ENCODE measurements around the gene HDAC9.

Gene HDAC9

DNA sequence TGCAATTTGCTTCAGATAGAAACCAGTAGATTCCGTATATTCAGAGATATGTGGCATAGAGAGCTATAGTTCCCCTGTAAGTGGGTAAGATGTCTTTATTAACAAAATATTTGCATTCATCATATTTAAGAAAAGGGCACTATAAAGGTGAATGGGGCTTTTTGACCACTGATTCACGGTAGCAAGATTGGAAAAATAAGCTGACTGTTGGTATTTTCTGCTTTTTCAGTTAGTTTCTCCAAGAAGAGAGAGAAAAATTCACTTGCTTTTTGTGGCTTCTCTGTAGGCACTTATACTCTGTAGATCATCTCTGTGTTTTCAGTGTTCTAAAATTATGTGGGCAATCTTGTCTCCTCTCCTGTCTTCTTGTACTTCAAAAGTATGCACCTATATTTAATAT is 376.8 kb downstream of the HDAC9 start:
- in situ Hi-C loops (cut with MboI; ENCODE audit: low sequenced_read_pairs), result no loop called here

GRCh38 chr7:18873734-18874336 is 378.3 kb downstream of the HDAC9 start:
- in situ Hi-C loops (cut with MboI; ENCODE audit: low sequenced_read_pairs), result no loop called here

DNA sequence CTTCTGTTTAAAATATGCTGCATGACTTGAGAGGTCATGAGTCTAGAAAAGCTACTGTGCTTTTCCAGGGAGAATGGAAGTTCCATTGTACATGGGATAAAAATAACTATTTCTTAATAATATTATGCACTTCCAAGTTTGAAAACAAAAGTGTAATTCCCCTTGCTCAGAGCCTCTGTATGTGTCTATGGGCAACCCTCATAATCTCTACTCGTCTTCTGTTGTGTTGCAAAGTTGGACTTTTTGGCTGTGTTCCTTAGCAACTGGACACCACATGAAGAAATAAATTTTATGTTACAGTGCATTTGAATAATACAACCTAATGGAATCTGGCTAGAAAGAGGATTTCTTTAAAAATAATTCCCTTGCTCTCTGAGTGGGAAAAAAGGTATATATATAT is 379.3 kb downstream of the HDAC9 start:
- in situ Hi-C loops (cut with MboI; ENCODE audit: low sequenced_read_pairs), result no loop called here

DNA sequence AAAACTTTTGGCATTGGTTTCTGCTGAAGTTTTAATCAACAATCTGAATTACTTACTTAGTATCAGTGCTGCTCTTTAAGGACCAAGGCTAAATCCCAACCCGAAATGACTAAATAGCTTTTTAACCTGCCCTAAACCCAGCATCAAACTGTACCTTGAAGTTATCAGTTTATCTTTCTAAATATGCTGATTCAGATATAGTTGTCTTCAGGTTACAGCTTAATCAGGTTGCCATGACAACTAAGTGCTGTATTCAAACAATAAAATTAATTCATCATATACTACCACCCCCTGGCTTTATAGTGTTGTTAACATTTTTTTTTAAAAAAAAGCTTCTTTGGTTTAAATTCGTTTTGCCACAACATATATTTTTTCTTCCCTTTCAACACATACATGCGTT is 382.3 kb downstream of the HDAC9 start:
- in situ Hi-C loops (cut with MboI; ENCODE audit: low sequenced_read_pairs), result no loop called here

DNA sequence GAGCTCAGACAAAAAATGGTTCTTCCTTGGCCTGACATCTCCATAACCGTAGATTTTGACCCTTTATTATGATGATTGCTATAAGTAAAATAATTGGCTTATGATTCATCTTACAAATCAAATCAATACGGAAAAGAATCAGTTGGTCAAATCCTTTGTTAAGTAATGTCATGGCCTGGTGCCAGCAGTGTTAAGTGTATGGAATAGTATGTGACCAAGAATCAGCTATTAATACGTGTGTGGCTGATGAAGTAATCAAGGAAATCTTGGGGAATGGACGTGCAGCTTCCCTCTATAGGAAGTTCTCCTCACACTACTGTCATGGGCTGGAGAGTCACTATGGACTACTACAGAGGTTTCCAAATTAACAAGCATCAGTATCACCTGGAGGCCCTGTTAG is 391.3 kb downstream of the HDAC9 start:
- in situ Hi-C loops (cut with MboI; ENCODE audit: low sequenced_read_pairs), result no loop called here

GRCh38 chr7:18889436-18889835 is 393.9 kb downstream of the HDAC9 start:
- in situ Hi-C loops (cut with MboI; ENCODE audit: low sequenced_read_pairs), result no loop called here

GRCh38 chr7:18890134-18890533 is 394.6 kb downstream of the HDAC9 start:
- in situ Hi-C loops (cut with MboI; ENCODE audit: low sequenced_read_pairs), result no loop called here

DNA sequence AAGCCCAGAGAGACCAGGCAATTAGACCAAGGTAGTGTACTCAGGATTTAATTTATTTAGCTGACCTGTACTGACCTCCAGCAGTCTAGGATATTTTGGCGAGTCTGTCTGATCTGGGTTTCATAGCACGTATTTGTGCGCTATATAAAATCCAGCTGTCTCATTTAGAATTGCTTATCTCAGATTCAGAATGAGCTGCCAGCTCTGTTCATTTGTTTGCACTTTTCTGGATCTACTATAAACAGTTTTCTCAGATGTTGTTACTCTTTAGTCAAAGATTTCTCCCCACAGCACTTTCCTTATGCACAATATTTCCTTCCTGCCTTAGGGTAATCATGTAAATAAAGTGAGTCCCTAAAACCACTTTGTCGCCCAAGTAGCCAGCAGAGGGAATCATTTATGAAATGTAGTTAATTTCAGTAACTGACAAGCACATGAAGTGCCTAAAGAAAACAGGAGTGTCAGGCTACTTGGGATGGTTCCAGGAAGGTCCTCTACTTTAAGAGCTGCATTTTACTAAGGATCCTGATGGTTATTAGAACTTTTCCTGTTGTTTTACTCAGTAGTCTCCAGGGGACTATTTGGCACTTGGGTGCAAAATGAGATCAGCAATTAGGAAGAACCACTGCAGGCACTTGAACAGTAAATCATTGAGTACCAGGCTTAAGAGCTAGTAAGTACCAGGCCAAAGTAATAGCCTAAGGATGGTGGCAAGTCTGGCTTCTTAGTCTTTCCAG is 395.5 kb downstream of the HDAC9 start:
- in situ Hi-C loops (cut with MboI; ENCODE audit: low sequenced_read_pairs), result no loop called here

DNA sequence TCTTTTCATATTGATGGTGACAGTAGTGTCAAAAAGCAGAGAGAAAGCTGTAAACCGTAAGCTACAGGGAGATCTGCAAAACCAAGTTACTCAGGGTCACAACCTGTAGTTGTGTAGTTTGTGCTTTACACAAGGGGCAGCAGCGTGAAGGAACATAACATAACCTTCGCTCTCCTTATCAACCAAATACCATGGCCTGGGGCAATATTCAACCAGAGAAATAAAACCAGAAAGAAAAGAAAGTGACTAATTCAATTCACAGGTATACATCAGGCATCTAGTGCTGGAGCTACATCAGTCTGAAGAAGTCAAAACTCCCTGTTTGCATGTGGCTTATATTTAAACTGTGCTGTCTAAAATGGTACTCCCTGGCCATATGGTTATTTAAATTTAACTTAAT is 397.6 kb downstream of the HDAC9 start:
- in situ Hi-C loops (cut with MboI; ENCODE audit: low sequenced_read_pairs), result no loop called here

GRCh38 chr7:18894155-18894554 is 398.6 kb downstream of the HDAC9 start:
- in situ Hi-C loops (cut with MboI; ENCODE audit: low sequenced_read_pairs), result no loop called here

- in situ Hi-C loops (cut with MboI; ENCODE audit: low sequenced_read_pairs), result no loop called here
These were observed 399.9 kb downstream of the HDAC9 start for GRCh38 chr7:18895456-18895855.

DNA sequence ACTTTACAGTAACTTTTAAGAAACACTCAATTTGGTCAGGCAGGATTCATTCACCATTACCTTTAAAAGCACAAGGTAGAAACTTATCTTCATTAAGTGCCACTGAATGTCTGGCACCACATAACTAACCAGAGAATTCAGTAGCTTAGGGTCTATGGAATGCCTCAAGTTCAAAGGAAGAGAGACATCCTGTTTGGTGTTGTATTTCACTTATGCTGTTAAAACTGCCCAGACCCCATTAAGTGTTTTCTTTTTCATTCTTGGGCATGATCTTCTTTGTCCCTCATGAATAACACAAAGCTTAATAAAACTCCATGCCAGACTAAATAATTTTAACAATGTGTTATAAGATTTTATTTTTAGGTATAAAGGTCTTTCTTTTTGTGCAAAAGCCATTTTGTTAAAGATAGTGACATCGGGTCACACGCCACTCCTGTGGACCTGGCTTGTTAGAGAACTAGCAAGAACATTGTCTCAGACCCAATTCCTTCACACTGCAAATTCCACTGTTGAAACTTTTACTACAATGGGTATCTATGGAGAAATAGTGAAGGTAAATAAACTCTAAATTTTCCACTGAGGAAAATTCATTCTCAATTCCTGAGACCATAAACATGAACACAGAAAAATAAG is 400.9 kb downstream of the HDAC9 start:
- in situ Hi-C loops (cut with MboI; ENCODE audit: low sequenced_read_pairs), result no loop called here

DNA sequence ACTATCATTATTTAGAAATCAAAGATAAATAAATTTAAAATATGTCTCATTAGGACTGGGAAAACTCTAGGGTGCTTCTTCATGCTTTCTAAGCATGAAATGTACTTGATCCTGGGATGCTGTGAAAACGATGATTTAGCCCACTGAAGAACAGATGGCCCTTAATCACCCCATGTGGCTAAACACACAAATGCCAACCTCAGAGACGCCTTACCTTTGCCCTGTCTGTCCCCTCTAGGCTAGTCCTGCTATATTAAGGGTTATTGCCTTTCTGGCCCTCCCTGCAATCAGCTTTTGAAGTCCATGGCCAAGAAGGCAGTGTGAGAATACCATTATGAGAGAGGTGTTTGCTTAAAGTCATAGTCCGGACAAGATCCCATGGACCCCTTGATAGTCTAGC is 404.7 kb downstream of the HDAC9 start:
- in situ Hi-C loops (cut with MboI; ENCODE audit: low sequenced_read_pairs), result no loop called here

DNA sequence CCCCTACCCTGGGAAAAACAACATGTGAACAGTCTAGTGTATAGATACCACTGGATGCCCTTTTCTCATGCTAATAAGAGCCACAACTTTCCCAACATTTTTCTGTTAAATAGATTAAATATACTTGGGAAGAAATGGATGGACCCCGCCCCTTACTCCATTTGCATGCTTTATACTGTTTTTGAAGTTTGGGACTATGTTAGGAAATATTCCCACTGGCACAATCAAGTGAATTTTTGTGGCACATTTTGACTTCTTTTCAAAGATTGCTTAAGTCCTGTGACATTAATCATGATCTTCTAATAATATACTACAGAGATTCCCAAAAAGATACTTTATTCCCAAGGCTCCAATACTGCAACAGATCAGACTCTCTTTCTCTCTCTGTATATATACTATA is 405.3 kb downstream of the HDAC9 start:
- in situ Hi-C loops (cut with MboI; ENCODE audit: low sequenced_read_pairs), result no loop called here

DNA sequence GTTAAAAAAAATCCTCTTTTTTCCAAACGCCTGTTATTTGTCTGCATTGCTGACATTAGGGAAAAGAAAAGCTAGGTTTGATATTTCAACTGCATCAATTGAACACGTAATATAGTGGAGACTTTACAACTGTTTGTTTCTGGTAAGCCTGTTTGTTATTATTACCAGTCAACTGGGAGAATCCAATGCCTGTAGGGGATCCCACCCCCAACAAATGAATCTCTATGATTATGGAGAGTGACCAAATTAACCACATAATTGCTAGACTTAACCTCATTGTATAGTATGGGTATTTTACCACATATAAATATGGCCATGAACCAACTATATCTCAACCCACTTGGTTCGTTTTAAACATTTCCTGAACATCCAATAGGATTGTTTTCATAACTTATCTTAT is 405.8 kb downstream of the HDAC9 start:
- in situ Hi-C loops (cut with MboI; ENCODE audit: low sequenced_read_pairs), result no loop called here

- in situ Hi-C loops (cut with MboI; ENCODE audit: low sequenced_read_pairs), result no loop called here
These were observed 406.5 kb downstream of the HDAC9 start for GRCh38 chr7:18901982-18902421.

- in situ Hi-C loops (cut with MboI; ENCODE audit: low sequenced_read_pairs), result no loop called here
These were observed 407.3 kb downstream of the HDAC9 start for GRCh38 chr7:18902892-18903291.

- in situ Hi-C loops (cut with MboI; ENCODE audit: low sequenced_read_pairs), result no loop called here
These were observed 408.1 kb downstream of the HDAC9 start for GRCh38 chr7:18903695-18904094.

DNA sequence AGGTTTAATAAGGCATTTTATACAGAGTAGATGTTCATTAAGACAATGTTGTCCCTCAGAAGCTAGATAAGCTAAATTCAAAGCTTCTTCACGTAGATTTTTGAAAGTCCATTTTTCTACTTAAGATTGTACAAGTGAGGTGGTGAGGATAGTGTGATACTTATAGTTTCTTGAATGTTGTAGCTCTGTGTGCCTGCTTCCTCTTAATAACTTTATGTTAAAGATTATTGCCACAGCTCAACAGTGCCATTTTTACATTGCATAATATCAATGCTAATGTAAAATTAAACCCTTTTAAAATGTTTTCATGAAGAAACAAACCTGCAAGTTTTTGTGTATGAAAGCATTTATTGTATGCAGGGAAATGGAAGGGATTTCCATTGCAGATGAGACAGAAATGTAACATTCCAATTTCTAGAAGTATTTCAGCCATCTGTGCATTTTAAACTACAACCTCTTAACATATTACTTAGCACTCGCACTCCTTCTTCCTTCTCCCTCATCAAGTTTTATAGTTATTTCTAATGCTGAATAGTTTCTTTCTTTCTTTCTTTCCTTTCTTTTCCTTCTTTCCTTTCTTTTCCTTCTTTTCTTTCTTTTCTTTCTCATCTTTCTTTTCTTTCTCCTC is 409.9 kb downstream of the HDAC9 start:
- in situ Hi-C loops (cut with MboI; ENCODE audit: low sequenced_read_pairs), result no loop called here

- in situ Hi-C loops (cut with MboI; ENCODE audit: low sequenced_read_pairs), result no loop called here
These were observed 411.4 kb downstream of the HDAC9 start for GRCh38 chr7:18906901-18907300.

DNA sequence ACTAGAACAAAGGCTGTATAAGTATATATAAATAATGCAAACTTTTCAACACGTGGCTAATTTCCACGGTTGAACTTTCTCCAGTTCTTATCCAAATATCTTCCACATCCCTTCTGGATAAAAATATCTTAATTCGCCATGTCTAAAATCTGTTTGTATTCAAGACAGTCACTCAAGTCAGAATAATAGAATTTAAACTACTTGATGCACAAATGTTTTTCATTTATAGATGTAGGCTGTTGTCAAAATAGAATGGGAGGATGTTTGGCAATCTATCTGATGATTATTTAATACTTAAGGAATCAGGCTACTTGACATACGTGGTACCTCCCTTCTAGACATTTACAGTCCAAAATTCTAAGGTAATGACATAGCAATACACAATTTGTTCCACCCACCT is 417.6 kb downstream of the HDAC9 start:
- in situ Hi-C loops (cut with MboI; ENCODE audit: low sequenced_read_pairs), result no loop called here

- in situ Hi-C loops (cut with MboI; ENCODE audit: low sequenced_read_pairs), result no loop called here
These were observed 421.3 kb downstream of the HDAC9 start for GRCh38 chr7:18916826-18917225.
